ENCODE results near the gene CAST.
"Not testable (repeated sequence)": the region's sequence is repeated elsewhere in the genome, so short reads cannot be mapped to it uniquely, and the experiment has no call there.

Gene CAST

DNA sequence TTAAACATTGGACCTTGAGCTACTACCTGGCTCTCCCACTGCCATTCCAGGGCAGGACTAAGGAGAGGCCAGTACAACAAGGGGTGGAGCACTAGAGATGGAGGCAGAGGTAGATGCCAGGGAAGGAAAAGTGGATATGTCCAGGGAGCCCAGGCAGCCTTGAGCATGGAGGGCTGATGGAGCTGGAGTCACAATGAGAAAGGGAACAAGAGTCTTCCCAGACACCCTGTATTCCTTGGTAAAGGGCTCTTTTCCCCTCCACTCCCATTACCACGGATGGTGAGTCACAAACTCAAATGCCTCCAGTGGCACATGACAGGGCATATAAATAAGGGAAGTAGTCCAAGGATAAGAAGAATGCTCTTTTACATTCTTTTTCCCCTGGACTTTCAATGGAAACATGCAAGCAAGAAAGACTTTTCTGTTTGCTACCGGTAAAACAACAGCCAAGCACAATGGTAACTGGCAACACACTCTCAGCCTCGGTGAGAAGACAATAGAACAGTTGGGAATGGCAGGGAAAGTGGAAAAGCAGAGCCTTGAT, 128.9 kb downstream of the CAST start:
- TF ChIP-seq POLR2A (IDR thresholded peaks at IDR 0.05; ENCODE audit: low read depth, low read length): no peak
- no peak for DNase-seq (ENCODE audit: insufficient read length)
- FAIRE-seq: no peak

DNA sequence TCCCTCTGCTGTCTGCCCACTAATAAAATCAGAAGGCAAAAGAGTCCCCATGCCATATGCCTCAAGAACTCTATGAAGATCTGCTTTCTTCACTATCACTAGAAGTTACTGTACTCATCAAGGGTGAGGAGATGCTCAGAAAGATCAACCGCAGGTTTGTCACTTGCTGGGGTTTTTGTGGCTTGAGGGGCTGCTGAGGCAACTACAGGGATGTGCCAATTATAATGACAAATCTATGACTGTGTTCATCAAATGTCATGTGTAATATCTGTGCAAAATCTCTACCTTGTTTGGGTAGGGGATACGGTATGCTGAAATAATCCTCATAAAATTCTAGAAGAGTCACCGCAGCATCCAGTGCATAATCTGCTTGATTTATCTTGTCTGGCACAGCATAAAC, 132.6 kb downstream of the CAST start:
- TF ChIP-seq TAF1 (IDR thresholded peaks at IDR 0.05; ENCODE audit: borderline replicate concordance, low read depth, low read length): no peak
- TF ChIP-seq POLR2AphosphoS5 (IDR thresholded peaks at IDR 0.05; ENCODE audit: low read depth, low read length): no peak
- TF ChIP-seq POLR2A (IDR thresholded peaks at IDR 0.05; ENCODE audit: low read depth, low read length): no peak
- FAIRE-seq: no peak

GRCh38 chr5:96795626-96796025, 133.4 kb downstream of the CAST start:
- TF ChIP-seq TAF1 (IDR thresholded peaks at IDR 0.05; ENCODE audit: borderline replicate concordance, low read depth, low read length) (no peak), POLR2A (IDR thresholded peaks at IDR 0.05; ENCODE audit: low read depth, low read length) (no peak), POLR2AphosphoS5 (IDR thresholded peaks at IDR 0.05; ENCODE audit: low read depth, low read length) (no peak)
- FAIRE-seq: no peak
- DNase-seq (ENCODE audit: insufficient read length): no peak

More for the DNA sequence above, 132.6 kb downstream of the CAST start:
- DNase-seq (ENCODE audit: insufficient read length): no peak

- FAIRE-seq (no peak), DNase-seq (ENCODE audit: insufficient read length) (no peak)
- TF ChIP-seq POLR2A (IDR thresholded peaks at IDR 0.05; ENCODE audit: low read depth, low read length): no peak
- no peak for TF ChIP-seq POLR2AphosphoS5 (IDR thresholded peaks at IDR 0.05; ENCODE audit: low read depth, low read length)
Measured at GRCh38 chr5:96796434-96796833, 134.3 kb downstream of the CAST start.

DNA sequence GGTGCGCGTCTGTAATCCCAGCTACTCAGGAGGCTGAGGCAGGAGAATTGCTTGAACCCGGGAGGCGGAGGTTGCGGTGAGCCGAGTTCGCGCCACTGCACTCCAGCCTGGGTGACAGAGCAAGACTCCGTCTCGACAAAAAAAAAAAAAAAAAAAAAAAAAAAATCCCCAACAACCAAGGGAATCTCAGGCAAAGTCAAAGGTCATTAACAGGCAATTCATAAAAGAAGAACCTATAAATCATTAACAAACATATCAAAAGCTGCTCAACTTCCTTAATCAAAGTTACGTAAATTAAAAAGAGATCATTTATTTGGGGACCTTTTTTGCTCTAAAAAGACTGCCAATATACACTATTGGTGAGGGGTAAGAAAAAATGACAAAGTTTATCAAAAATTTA, 139.5 kb downstream of the CAST start:
- DNase-seq (ENCODE audit: insufficient read length); FAIRE-seq: not testable (repeated sequence)

GRCh38 chr5:96807075-96807654, 145.0 kb downstream of the CAST start:
- TF ChIP-seq TAF1 (IDR thresholded peaks at IDR 0.05; ENCODE audit: borderline replicate concordance, low read depth, low read length) (no peak), POLR2A (IDR thresholded peaks at IDR 0.05; ENCODE audit: low read depth, low read length) (no peak), POLR2AphosphoS5 (IDR thresholded peaks at IDR 0.05; ENCODE audit: low read depth, low read length) (no peak)
- DNase-seq (ENCODE audit: insufficient read length): peak; percentile 45
- no peak for FAIRE-seq

GRCh38 chr5:96808541-96808828, 146.3 kb downstream of the CAST start:
- TF ChIP-seq TAF1 (IDR thresholded peaks at IDR 0.05; ENCODE audit: borderline replicate concordance, low read depth, low read length) (no peak), POLR2A (IDR thresholded peaks at IDR 0.05; ENCODE audit: low read depth, low read length) (peak; percentile 59; the same call in 1 of the 2 replicates), POLR2AphosphoS5 (IDR thresholded peaks at IDR 0.05; ENCODE audit: low read depth, low read length) (peak; percentile 68; the same call in 1 of the 2 replicates)
- FAIRE-seq (no peak), DNase-seq (ENCODE audit: insufficient read length) (no peak)

- no peak for FAIRE-seq
Measured at GRCh38 chr5:96808868-96809558, 146.8 kb downstream of the CAST start.

GRCh38 chr5:96809921-96810320, 147.7 kb downstream of the CAST start:
- DNase-seq (ENCODE audit: insufficient read length) (no peak), FAIRE-seq (no peak)
- TF ChIP-seq POLR2A (IDR thresholded peaks at IDR 0.05; ENCODE audit: low read depth, low read length): no peak

More at GRCh38 chr5:96808868-96809558, 146.8 kb downstream of the CAST start:
- TF ChIP-seq TAF1 (IDR thresholded peaks at IDR 0.05; ENCODE audit: borderline replicate concordance, low read depth, low read length): no peak
- no peak for TF ChIP-seq POLR2A (IDR thresholded peaks at IDR 0.05; ENCODE audit: low read depth, low read length)
- no peak for TF ChIP-seq POLR2AphosphoS5 (IDR thresholded peaks at IDR 0.05; ENCODE audit: low read depth, low read length)
- DNase-seq (ENCODE audit: insufficient read length): no peak

DNA sequence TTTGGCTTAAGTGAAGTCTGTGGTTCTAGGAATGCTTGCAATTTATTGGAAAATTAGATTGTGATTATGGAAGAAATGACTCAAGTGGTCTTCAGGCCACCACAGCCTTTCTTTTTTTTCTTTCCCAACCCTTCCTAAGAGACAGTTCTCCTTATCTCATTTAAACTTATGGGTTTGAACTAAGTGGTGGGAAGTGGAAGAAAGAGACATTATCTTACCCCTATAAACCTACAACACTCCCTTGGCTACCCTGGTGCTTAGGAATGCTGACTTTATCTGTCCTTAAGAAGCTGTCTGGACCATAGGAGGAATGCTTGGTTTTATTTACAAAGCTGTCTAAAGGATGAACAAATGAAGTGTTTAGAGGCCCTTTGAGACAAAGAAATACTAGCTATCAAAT, 150.7 kb downstream of the CAST start:
- FAIRE-seq: no peak
- DNase-seq (ENCODE audit: insufficient read length): no peak
- TF ChIP-seq POLR2A (IDR thresholded peaks at IDR 0.05; ENCODE audit: low read depth, low read length) (no peak), TAF1 (IDR thresholded peaks at IDR 0.05; ENCODE audit: borderline replicate concordance, low read depth, low read length) (no peak), POLR2AphosphoS5 (IDR thresholded peaks at IDR 0.05; ENCODE audit: low read depth, low read length) (no peak)

- DNase-seq (ENCODE audit: insufficient read length): no peak
- TF ChIP-seq POLR2AphosphoS5 (IDR thresholded peaks at IDR 0.05; ENCODE audit: low read depth, low read length) (no peak), TAF1 (IDR thresholded peaks at IDR 0.05; ENCODE audit: borderline replicate concordance, low read depth, low read length) (no peak), POLR2A (IDR thresholded peaks at IDR 0.05; ENCODE audit: low read depth, low read length) (no peak)
- no peak for FAIRE-seq
Measured at GRCh38 chr5:96814041-96814440, 151.9 kb downstream of the CAST start.

DNA sequence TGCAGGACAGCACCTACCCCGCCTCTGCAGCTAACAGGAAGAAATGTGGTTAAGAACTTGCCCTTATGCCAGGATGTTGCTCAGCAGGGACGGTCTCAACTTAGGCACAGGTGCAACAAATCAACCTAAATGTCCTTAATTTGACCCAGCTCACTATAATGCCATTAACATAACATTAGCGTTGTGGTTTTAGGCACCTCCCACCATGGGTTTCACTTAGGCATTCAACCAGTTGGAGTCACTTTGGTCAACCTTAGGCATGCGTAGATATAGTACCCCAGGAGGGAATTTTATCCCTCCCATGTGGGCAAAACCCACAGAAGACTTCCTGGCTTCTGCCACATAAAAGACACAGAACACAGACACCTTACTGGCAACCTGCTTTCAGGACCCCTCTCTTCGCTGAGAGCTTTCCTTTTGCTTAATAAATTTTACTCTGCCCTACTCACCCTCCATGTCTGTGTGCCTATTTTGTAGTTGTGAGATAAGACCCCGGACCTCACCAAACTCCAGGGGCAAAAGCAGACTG, 154.3 kb downstream of the CAST start:
- FAIRE-seq (peak; percentile 92), DNase-seq (ENCODE audit: insufficient read length) (no peak)
- TF ChIP-seq POLR2A (IDR thresholded peaks at IDR 0.05; ENCODE audit: low read depth, low read length): no peak
- TF ChIP-seq POLR2AphosphoS5 (IDR thresholded peaks at IDR 0.05; ENCODE audit: low read depth, low read length): no peak
- no peak for TF ChIP-seq TAF1 (IDR thresholded peaks at IDR 0.05; ENCODE audit: borderline replicate concordance, low read depth, low read length)
